Smooth muscle cell (in vitro differentiated cells): ENCODE data around the gene CAPN13. TPM values are rescaled to one million over a fixed set of nuclear protein-coding genes. Genes with fewer than 3 reads are reported as not detected.

Experiments used
- DNase-seq: peaks from one replicate; lab custom pipeline; 2025; ENCODE audit not compliant: unreplicated experiment; lab: John Stamatoyannopoulos, UW
- H2AFZ ChIP-seq: fragments of 200-600 bp; sonication (generic); 2 replicates; pipeline ENCODE4 v1.6.0; 2016; ENCODE audit warnings: antibody characterized with exemption, low read depth, mild to moderate bottlenecking
- H3F3A ChIP-seq: fragments of 200-600 bp; sonication (generic); 2 replicates; pipeline ENCODE4 v1.6.0; 2017; ENCODE audit warnings: antibody characterized with exemption, low read depth
- H3K27ac ChIP-seq: fragments of 200-600 bp; sonication (generic); 2 replicates; pipeline ENCODE4 v1.5.1; 2016; ENCODE audit warnings: low read depth, mild to moderate bottlenecking
- H3K27me3 ChIP-seq: fragments of 200-600 bp; sonication (generic); 2 replicates; pipeline ENCODE4 v1.6.1; 2016; ENCODE audit warnings: low read depth, mild to moderate bottlenecking
- H3K36me3 ChIP-seq: fragments of 200-600 bp; sonication (generic); 2 replicates; pipeline ENCODE4 v1.5.1; 2016; ENCODE audit warnings: low read depth
- H3K4me1 ChIP-seq: fragments of 200-600 bp; sonication (generic); 2 replicates; pipeline ENCODE4 v1.5.1; 2016; ENCODE audit warnings: low read depth
- H3K4me2 ChIP-seq: fragments of 200-600 bp; sonication (generic); 2 replicates; pipeline ENCODE4 v1.6.0; 2016; ENCODE audit warnings: mild to moderate bottlenecking
- H3K4me3 ChIP-seq: fragments of 200-600 bp; sonication (generic); 2 replicates; pipeline ENCODE4 v1.5.1; 2016; ENCODE audit warnings: mild to moderate bottlenecking
- H3K79me2 ChIP-seq: fragments of 200-600 bp; sonication (generic); 2 replicates; pipeline ENCODE4 v1.6.0; 2016; ENCODE audit warnings: low read depth, mild to moderate bottlenecking
- H3K9ac ChIP-seq: fragments of 200-600 bp; sonication (generic); 2 replicates; pipeline ENCODE4 v1.6.0; 2016; ENCODE audit warnings: low read depth
- H3K9me3 ChIP-seq: fragments of 200-600 bp; sonication (generic); replicated peaks from 2 replicates; pipeline ENCODE4 v1.5.1; 2016; ENCODE audit warnings: low read depth
- H4K20me1 ChIP-seq: fragments of 200-600 bp; sonication (generic); 2 replicates; pipeline ENCODE4 v1.6.0; 2016; ENCODE audit warnings: low read depth
- WGBS: methylation state at CpG from one replicate; pipeline ENCODE4 v1.1.7; 2016; ENCODE audit warnings: low lambda C conversion rate; 5-methylcytosine and 5-hydroxymethylcytosine counted together
- polyA plus RNA-seq: library from polyadenylated mRNA; unstranded; fragments of >200 nt; fragmentation: Nextera tagmentation; extraction: Ambion mirVana; gene quantifications from 2 replicates; pipeline ENCODE4 v1.2.1, GENCODE V29; 2016
- total RNA-seq: library from RNA; depleted of rRNA; stranded (reverse); fragments of >200 nt; gene quantifications from 2 replicates; pipeline ENCODE4 v1.2.3, GENCODE V29; 2014
- TF ChIP-seq, protein P1 (sequence below): fragments of 200-600 bp; sonication (generic); IDR thresholded peaks from 2 replicates; pipeline ENCODE4 v1.5.1; 2017; ENCODE audit warnings: borderline replicate concordance, mild to moderate bottlenecking, antibody characterized with exemption; ENCODE audit not compliant: insufficient read depth, poor library complexity, severe bottlenecking

The CAPN13 gene
- total and polyA plus RNA-seq, 2 experiments from 2014 or later: 0.04 to 0.40 TPM

DNA sequence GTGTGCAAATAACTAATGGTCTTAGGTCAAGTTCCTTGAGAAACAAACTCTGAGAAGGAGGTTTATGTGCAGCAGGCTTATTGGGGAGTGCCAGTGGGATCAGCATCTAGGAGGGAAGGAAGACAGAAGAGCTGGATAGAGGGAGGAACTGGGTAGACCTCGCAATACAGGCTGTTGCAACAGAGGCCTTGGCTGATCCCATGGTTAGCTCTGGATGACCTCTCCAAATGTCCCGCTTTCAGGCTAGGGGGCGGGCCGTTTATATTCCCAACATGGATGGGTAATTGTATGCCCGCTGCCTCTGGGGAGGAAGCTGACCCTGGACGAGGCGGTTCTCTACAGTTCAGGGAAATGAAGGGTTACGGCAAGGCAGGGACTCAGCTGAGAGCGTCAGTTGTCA, 14.7 kb upstream of the CAPN13 start:
- Histone ChIP-seq H3K36me3 (no peaks in the 10 kb centered on the region), H3K4me2 (no peak overlapping the region), H3F3A (no peaks in the 10 kb centered on the region), H3K9me3 (no peaks in the 10 kb centered on the region), H3K9ac (no peak overlapping the region), H3K27ac (no peak overlapping the region), H2AFZ (no peak overlapping the region), H3K27me3 (no peaks in the 10 kb centered on the region), H3K4me1 (no peaks in the 10 kb centered on the region), H4K20me1 (no peaks in the 10 kb centered on the region), H3K4me3 (no peak overlapping the region), H3K79me2 (no peaks in the 10 kb centered on the region)
- 91% methylated on average over 9 of the region's 9 CpGs for WGBS
- no peak for DNase-seq
- TF ChIP-seq, protein P1, sequence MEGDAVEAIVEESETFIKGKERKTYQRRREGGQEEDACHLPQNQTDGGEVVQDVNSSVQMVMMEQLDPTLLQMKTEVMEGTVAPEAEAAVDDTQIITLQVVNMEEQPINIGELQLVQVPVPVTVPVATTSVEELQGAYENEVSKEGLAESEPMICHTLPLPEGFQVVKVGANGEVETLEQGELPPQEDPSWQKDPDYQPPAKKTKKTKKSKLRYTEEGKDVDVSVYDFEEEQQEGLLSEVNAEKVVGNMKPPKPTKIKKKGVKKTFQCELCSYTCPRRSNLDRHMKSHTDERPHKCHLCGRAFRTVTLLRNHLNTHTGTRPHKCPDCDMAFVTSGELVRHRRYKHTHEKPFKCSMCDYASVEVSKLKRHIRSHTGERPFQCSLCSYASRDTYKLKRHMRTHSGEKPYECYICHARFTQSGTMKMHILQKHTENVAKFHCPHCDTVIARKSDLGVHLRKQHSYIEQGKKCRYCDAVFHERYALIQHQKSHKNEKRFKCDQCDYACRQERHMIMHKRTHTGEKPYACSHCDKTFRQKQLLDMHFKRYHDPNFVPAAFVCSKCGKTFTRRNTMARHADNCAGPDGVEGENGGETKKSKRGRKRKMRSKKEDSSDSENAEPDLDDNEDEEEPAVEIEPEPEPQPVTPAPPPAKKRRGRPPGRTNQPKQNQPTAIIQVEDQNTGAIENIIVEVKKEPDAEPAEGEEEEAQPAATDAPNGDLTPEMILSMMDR: no peak

DNA sequence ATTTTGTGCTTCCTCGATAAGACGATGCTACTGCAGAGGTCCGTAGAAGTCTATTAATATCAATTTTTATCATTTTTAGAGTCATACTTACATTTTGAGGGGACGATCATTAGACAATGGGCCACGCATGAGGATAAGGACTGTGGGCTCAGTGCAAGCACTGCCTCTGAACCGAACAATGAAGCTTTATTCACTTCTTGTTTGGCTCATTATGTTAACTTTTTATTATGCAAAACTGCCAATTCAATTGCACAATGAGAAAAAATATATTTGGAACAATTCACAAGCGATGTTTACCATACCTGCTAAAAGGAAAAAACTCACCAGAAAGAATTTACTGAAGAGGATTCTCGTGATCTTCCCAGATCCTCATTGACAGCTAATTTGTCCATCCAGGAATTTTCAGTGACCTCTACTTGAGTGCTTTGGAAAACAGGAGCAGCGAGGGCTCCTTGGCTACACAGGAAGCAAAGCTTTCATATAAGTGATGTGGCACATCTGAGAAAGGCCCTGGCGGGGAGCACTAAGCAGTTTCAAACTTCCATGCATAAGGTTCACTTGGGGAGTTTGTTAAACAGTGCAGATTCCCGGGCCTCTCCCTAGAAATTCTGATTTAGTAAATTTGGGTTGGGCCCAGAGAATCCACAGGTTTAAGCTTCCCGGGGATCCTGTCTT, 13.3 kb upstream of the CAPN13 start:
- Histone ChIP-seq H4K20me1 (no peaks in the 10 kb centered on the region), H3K27me3 (no peaks in the 10 kb centered on the region), H3K4me2 (no peak overlapping the region), H2AFZ (no peak overlapping the region), H3K4me3 (no peak overlapping the region), H3K36me3 (no peaks in the 10 kb centered on the region), H3F3A (no peaks in the 10 kb centered on the region), H3K9me3 (no peaks in the 10 kb centered on the region), H3K9ac (no peak overlapping the region), H3K27ac (no peak overlapping the region), H3K79me2 (no peaks in the 10 kb centered on the region), H3K4me1 (no peaks in the 10 kb centered on the region)
- 89% methylated on average over 12 of the region's 12 CpGs for WGBS
- DNase-seq: no peak
- TF ChIP-seq, protein P1: no peak

DNA sequence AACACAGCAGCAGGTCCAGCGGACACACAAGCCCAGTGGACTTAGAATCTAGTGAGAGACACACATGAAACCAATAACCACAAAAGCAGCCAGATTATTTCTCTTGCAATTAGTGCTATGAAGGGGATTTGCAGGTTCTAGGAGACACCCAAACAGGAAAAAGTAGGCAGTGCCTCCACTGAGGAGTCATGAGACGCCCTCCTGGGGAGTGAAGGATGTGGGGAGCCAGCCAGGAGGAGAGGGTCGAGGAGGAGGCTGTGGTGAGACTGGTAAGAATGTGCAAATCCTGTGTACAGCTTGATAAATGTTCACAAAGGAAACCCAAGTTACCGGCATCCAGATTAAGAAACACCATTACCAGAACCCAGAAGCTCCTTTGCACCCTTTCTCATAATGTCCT, 2.7 kb upstream of the CAPN13 start:
- no peak overlapping the region for H3K4me2 ChIP-seq
- H3K27me3 ChIP-seq: peaks cover 5% of the 10 kb centered on the region
- no peak overlapping the region for H2AFZ ChIP-seq
- H4K20me1 ChIP-seq: no peaks in the 10 kb centered on the region
- TF ChIP-seq, protein P1: no peak
- 79% methylated on average over 4 of the region's 4 CpGs for WGBS
- H3K4me1 ChIP-seq: no peaks in the 10 kb centered on the region
- no peaks in the 10 kb centered on the region for H3K9me3 ChIP-seq
- no peak overlapping the region for H3K4me3 ChIP-seq
- H3K79me2 ChIP-seq: no peaks in the 10 kb centered on the region
- H3K9ac ChIP-seq: no peak overlapping the region
- H3K36me3 ChIP-seq: no peaks in the 10 kb centered on the region
- DNase-seq: no peak
- H3K27ac ChIP-seq: no peak overlapping the region
- H3F3A ChIP-seq: no peaks in the 10 kb centered on the region

DNA sequence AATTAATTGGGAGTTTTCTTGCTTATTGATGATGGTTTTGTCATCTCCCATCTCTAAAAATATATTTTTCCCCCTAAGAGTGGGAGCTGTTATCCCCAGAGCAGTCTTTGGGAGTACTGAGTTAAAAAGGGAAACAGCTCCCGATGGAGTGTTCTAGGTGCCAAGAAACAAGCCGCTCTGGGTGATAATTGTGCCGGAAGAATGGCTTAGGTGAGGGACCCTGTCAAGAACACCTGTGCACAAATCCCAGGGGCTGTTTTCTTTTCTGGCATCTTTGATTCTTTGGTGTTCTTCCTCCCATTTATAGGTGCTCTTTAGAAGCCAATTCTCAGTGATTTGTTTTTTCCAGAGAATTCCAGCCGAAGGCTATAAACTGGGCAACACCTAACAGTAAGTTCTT, 1.4 kb upstream of the CAPN13 start:
- H3F3A ChIP-seq: no peaks in the 10 kb centered on the region
- H3K4me1 ChIP-seq: no peaks in the 10 kb centered on the region
- no peaks in the 10 kb centered on the region for H3K36me3 ChIP-seq
- H3K4me3 ChIP-seq: no peak overlapping the region
- TF ChIP-seq, protein P1: no peak
- H3K27ac ChIP-seq: no peak overlapping the region
- no peaks in the 10 kb centered on the region for H4K20me1 ChIP-seq
- H3K79me2 ChIP-seq: no peaks in the 10 kb centered on the region
- no peak for DNase-seq
- no peak overlapping the region for H3K9ac ChIP-seq
- H2AFZ ChIP-seq: no peak overlapping the region
- WGBS: 95% methylated on average over 4 of the region's 4 CpGs
- peaks cover 5% of the 10 kb centered on the region for H3K27me3 ChIP-seq
- no peaks in the 10 kb centered on the region for H3K9me3 ChIP-seq
- no peak overlapping the region for H3K4me2 ChIP-seq
